Glomerular endothelial cell (primary cell): ENCODE data around the gene ELMO3. TPM values are rescaled to one million over a fixed set of nuclear protein-coding genes. Genes with fewer than 3 reads are reported as not detected.

Source experiments
- DNase-seq: peaks from one replicate; pipeline ENCODE4 v3.0.0-alpha.2; 2011; ENCODE audit warnings: low read depth, low spot score; ENCODE audit errors: extremely low read depth
- total RNA-seq: library from RNA; depleted of rRNA; stranded (reverse); fragments of >200 nt; gene quantifications from 2 replicates; pipeline ENCODE4 v1.2.3, GENCODE V29; 2015

The ELMO3 gene
- total RNA-seq, 1 donor from 2014 or later, result 2.0 TPM

DNA sequence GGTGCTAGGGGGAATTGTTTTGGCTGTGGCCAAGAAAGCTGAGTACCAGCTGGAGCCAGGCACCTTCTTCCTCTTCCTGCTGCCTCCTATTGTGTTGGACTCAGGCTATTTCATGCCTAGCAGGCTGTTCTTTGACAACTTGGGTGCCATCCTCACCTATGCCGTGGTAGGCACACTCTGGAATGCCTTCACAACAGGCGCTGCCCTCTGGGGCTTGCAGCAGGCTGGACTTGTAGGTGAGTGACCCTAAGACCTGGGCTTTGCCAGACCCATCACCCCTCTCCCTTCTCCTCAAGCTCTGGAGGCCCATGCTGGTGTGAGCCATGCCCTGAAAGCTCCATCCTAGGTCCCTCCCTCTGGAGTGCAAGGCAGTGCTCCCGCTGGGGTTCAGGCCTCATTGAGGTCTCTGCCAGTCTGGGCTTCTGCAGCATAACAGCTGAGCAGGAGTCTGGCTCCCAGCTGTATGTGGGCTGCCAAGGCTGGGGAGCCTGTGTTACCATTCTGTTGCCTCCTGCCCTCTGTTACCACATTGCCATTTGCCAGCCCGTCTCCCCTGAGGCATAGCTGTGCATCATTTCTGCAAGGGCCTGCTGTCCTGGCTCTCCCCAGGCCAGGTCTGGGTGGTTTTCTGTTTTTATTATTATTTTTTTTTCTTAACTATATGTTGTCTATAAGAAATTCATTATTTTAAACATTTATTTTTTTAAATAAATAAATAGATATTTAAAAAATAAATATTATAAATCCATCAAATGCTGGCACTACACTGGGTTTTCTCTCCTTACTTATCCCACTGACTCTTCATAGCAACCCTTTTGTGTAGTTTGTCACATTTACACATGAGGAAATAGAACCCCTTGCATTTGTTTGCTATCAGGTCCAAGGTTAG is 53.9 kb downstream of the ELMO3 start:
- DNase-seq, result no peak

Other genes starting within 250 kb of the ELMO3 start
- gene CES3, start 237.9 kb upstream of the ELMO3 start, total RNA-seq, result 0.06 TPM in 1 of 2 replicates, not detected in the other
- 0.53 and 2.6 TPM in 2 replicates for gene CES4A, start 210.5 kb upstream of the ELMO3 start, total RNA-seq
- gene CBFB, start 170.0 kb upstream of the ELMO3 start, total RNA-seq, result 52.3 and 60.4 TPM in 2 replicates
- gene PHAF1, start 89.2 kb upstream of the ELMO3 start, total RNA-seq, result 18.3 and 23.6 TPM in 2 replicates
- gene B3GNT9, start 48.1 kb upstream of the ELMO3 start, total RNA-seq, result 0.73 and 5.3 TPM in 2 replicates
- gene TRADD, start 39.2 kb upstream of the ELMO3 start, total RNA-seq, result 25.4 and 27.8 TPM in 2 replicates
- gene FBXL8, start 39.2 kb upstream of the ELMO3 start, total RNA-seq, result 11.3 and 16.6 TPM in 2 replicates
- 2.9 and 4.8 TPM in 2 replicates for gene HSF4, start 34.4 kb upstream of the ELMO3 start, total RNA-seq
- gene NOL3, start 28.6 kb upstream of the ELMO3 start, total RNA-seq, result 8.4 and 15.3 TPM in 2 replicates
- 20.1 and 25.3 TPM in 2 replicates for gene MATCAP1, start 15.2 kb upstream of the ELMO3 start, total RNA-seq
- gene EXOC3L1, start 9.0 kb upstream of the ELMO3 start, total RNA-seq, result 12.0 and 27.4 TPM in 2 replicates
- gene E2F4, start 7.0 kb upstream of the ELMO3 start, total RNA-seq, result 78.3 and 122 TPM in 2 replicates
- gene TMEM208, start 28.0 kb downstream of the ELMO3 start, total RNA-seq, result 29.0 and 36.8 TPM in 2 replicates
- 47.3 and 47.5 TPM in 2 replicates for gene FHOD1, start 48.4 kb downstream of the ELMO3 start, total RNA-seq
- 0.82 and 2.3 TPM in 2 replicates for gene SLC9A5, start 49.8 kb downstream of the ELMO3 start, total RNA-seq
- 15.4 and 22.4 TPM in 2 replicates for gene PLEKHG4, start 80.4 kb downstream of the ELMO3 start, total RNA-seq
- 0.23 TPM in 1 of 2 replicates, not detected in the other for gene KCTD19, start 127.6 kb downstream of the ELMO3 start, total RNA-seq
- gene LRRC36, start 127.7 kb downstream of the ELMO3 start, total RNA-seq, result 1.2 and 1.4 TPM in 2 replicates
- gene TPPP3, start 194.4 kb downstream of the ELMO3 start, total RNA-seq, result 3.2 TPM in 1 of 2 replicates, not detected in the other
- 18.3 and 23.7 TPM in 2 replicates for gene ZDHHC1, start 217.3 kb downstream of the ELMO3 start, total RNA-seq
- not detected in 2 replicates for gene HSD11B2, start 232.0 kb downstream of the ELMO3 start, total RNA-seq